Kidney glomerular epithelial cell (primary cell): Measurements from ENCODE around the gene ZNF358.

Experiments
- DNase-seq: peaks from one replicate; lab custom pipeline; 2025; lab: John Stamatoyannopoulos, UW

Gene ZNF358

GRCh38 chr19:7559102-7559501 lies 43.2 kb downstream of the ZNF358 start:
- no peak for DNase-seq

- no peak for DNase-seq
These were observed 44.4 kb downstream of the ZNF358 start for GRCh38 chr19:7560255-7560654.

GRCh38 chr19:7561325-7561724 lies 45.4 kb downstream of the ZNF358 start:
- DNase-seq: no peak

GRCh38 chr19:7562646-7563393 lies 46.9 kb downstream of the ZNF358 start:
- DNase-seq: no peak

- no peak for DNase-seq
These were observed 49.0 kb downstream of the ZNF358 start for GRCh38 chr19:7564866-7565265.

- no peak for DNase-seq
These were observed 49.4 kb downstream of the ZNF358 start for GRCh38 chr19:7565332-7565731.
